ENCODE measurements around the gene RNU11. TPM values are rescaled to one million over a fixed set of nuclear protein-coding genes. Genes with fewer than 3 reads are reported as not detected.
"Not testable (repeated sequence)": the region's sequence is repeated elsewhere in the genome, so short reads cannot be mapped to it uniquely, and the experiment has no call there.

RNU11 gene
- not detected for total RNA-seq

DNA sequence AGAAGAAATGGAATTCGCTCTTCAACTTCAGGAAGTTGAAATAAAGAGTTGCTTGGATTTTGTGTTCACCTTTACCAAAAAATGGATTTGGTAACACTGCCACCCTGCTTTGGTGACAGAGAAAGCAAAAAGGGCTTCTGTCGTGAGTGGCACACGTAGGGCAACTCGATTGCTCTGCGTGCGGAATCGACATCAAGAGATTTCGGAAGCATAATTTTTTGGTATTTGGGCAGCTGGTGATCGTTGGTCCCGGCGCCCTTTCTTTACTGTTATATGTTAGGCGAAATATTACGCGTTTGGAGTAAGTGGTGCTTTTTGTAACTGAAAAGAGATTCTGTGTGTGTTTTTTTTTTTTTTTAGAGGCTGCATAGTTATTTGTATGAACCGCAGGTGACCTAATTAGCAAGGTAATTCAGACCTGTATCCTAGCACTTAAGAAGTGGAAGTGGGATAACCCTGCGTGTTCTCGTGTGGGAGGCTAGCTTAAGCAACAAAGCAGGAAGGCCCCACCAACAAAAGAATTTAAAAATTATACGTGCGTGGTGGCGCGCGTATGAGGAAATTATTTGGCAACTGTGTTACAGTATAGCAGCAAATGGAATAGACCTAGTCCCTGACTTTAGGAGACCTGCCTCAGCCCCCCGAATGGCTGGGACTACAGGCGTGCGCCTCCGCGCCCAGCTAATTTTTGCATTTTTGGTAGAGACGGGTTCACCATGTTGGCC is at the start of gene RNU11:
TSS of gene RNU11 (plus strand) at position 127 of the 725 bp plus-strand sequence.
- DNase-seq (ENCODE audit: low spot score) = peak; percentile 89
- ATAC-seq = peak; percentile 81

- DNase-seq (ENCODE audit: low spot score) = no peak
- no peak for ATAC-seq
These were observed 46.7 kb upstream of the RNU11 start for GRCh38 chr1:28601696-28602095.

GRCh38 chr1:28602536-28603439 is 45.6 kb upstream of the RNU11 start:
- DNase-seq (ENCODE audit: low spot score) = peak; percentile 50
- ATAC-seq = peak; percentile 92

- ATAC-seq (no peak), DNase-seq (ENCODE audit: low spot score) (no peak)
These were observed 44.0 kb upstream of the RNU11 start for GRCh38 chr1:28604411-28604810.

GRCh38 chr1:28604962-28605361 is 43.4 kb upstream of the RNU11 start:
- ATAC-seq (no peak), DNase-seq (ENCODE audit: low spot score) (no peak)

DNA sequence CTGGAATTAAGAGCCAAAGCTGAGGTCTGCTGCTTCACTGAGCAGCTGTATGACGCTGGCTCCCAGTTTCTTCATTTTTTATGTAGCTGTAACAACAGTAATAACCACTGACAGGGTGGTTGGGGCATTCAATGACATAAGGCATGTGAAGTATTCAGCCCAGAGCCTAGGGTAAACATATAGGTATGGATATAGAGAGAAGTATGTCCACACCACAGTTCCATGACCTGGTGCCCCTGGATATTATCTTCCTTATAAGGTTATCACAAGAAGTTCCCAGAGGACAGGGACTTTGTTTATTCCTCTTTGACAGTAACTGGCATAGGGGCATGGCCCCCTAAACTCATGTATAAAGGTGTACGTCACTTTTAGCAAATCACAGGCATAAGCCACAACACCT is 41.6 kb upstream of the RNU11 start:
- ATAC-seq = no peak
- DNase-seq (ENCODE audit: low spot score) = no peak

- DNase-seq (ENCODE audit: low spot score) (no peak), ATAC-seq (no peak)
These were observed 35.2 kb upstream of the RNU11 start for GRCh38 chr1:28613175-28613574.

GRCh38 chr1:28631713-28632112 is 16.7 kb upstream of the RNU11 start:
- ATAC-seq (no peak), DNase-seq (ENCODE audit: low spot score) (no peak)

GRCh38 chr1:28632560-28632959 is 15.8 kb upstream of the RNU11 start:
- no peak for ATAC-seq
- DNase-seq (ENCODE audit: low spot score) = no peak

- no peak for ATAC-seq
These were observed 7.6 kb upstream of the RNU11 start for GRCh38 chr1:28640766-28641165.

DNA sequence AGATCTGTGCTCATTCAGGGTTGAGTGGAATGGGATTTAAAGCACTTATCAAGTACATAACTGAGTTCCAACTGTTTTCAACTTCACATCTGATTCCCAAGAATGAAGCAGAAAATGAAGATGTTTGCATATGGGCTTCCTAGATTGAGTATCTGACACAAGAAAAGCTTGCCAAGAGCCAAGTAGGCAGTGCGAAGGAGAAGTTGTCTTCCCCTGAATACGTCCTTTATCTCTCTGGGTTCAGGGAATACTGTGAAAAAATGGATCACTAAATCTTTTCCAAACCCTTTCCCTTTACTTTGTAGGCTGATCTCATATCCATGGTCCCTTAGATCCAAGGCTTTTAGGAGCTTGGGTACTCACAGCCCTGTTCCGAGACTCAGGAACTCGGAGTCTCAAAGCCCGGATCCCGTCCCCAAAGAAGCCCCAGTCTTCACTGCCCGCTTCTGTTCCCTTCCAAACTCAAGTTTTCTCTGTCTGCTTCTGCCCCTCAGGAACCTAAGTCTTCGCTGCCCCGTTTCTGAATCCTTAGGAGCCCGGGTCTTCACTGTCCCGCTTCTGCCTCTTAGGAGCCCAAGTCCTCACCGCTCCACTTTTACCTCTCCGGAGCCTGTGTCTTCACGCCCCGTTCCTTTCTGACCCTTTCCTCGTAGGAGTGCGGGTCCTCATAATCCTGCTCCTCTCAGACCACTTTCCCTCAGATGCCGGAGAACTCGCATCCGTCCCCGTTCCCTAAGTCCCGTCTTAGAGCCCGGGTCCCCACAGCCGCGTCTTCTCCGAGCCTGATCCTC is 6.1 kb upstream of the RNU11 start:
- DNase-seq (ENCODE audit: low spot score) (no peak), ATAC-seq (peak; percentile 23)

More at GRCh38 chr1:28640766-28641165, 7.6 kb upstream of the RNU11 start:
- no peak for DNase-seq (ENCODE audit: low spot score)

- ATAC-seq (peak; percentile 88), DNase-seq (ENCODE audit: low spot score) (peak; percentile 95)
These were observed 5.4 kb upstream of the RNU11 start, which contains the start of gene TAF12 for GRCh38 chr1:28642847-28643635. Gene TAF12, minus strand, starts transcription at chr1:28643067. Its CDS starts 20,986 bp downstream, at chr1:28622081.

DNA sequence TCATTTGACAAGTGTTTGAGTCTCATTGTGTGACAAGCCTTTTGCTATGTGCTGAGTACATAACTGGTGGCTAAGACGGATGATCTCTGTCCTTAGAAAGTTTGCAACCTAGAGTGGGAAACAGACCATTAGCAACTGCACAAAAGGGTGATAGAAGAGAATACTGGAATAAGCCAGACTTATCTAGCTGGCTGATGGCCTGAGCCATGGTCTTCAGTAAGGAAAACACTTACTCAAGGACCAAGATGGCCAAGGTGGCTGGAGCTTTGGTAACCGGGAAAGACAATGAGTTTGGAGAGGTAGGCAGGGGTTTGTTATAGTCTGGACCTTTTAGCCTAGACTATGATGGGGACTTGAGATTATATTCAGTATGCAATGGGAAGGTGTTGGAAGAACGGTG is 3.9 kb upstream of the RNU11 start:
- DNase-seq (ENCODE audit: low spot score) (no peak), ATAC-seq (no peak)

DNA sequence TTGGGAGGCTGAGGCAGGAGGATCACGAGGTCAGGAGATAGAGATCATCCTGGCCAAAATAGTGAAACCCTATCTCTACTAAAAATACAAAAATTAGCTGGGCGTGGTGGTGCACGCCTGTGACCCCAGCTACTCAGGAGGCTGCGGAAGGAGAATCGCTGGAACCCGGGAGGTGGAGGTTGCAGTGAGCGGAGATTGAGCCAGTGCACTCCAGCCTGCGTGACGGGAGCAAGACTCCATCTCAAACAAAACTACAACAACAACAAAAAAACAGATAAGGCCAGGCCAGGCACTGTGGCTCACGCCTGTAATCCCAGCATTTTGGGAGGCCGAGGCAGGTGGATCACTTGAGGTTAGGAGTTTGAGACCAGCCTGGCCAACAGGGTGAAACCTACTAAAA is 3.0 kb upstream of the RNU11 start:
- ATAC-seq; DNase-seq (ENCODE audit: low spot score): not testable (repeated sequence)

DNA sequence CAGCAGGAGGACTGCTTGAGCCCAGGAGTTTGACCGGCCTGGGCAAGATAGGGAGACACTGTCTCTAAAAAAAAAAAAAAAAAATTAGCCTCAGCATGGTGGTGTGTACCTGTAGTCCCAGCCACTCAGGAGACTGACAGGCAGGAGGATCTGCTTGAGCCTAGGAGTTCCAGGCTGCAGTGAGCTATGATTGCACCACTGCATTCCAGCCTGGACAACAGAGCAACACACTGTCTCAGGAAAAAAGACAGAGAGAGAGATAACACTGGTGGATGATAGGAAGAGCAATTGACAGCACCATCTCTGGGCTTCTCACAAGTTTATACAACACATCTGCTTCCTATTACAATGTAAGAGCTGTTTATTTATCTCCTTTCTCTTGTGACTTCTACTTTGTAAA is 2.4 kb upstream of the RNU11 start:
- ATAC-seq (no peak), DNase-seq (ENCODE audit: low spot score) (no peak)

DNA sequence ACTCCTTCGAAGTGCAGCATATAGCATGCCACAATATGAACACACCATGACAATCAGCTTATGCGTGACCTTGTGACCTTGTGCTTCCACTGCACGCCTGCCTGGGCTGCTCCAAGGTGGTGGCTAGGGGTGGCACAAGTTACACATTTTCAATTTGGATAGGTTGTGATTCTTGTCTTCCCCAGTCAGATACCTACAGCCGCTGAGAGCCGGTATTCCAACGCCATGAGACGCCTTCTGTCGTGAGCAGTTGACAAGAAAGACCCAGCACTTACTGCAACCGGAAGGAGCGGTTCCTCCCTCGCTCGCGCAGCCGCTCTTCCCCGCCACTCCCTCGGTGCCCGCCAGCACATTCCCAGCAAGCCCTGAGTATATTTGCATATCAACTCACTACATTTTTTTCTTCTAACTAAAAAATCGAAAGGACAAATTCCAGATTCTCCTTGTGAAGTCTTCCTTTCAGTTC is 359 bp upstream of the RNU11 start:
- peak; percentile 93 for DNase-seq (ENCODE audit: low spot score)
- ATAC-seq = peak; percentile 85

- not testable (repeated sequence) for ATAC-seq; DNase-seq (ENCODE audit: low spot score)
These were observed 4.7 kb downstream of the RNU11 start for GRCh38 chr1:28653063-28653462.

- ATAC-seq = peak; percentile 41
- DNase-seq (ENCODE audit: low spot score) = not testable (repeated sequence)
These were observed 5.5 kb downstream of the RNU11 start for GRCh38 chr1:28653870-28654269.

- not testable (repeated sequence) for ATAC-seq
- peak; percentile 59 for DNase-seq (ENCODE audit: low spot score)
These were observed 7.3 kb downstream of the RNU11 start for GRCh38 chr1:28655448-28656311.
